Loucy (cell line): ENCODE data around the gene ARMC3.

Source experiments
- H2AFZ ChIP-seq: fragments of 200-600 bp; sonication (generic); 2 replicates; pipeline ENCODE4 v1.6.0; 2016; ENCODE audit warnings: antibody characterized with exemption, mild to moderate bottlenecking, low read length, moderate library complexity
- H3F3A ChIP-seq: fragments of 200-600 bp; 2 replicates; pipeline ENCODE4 v1.6.0; 2016; ENCODE audit warnings: antibody characterized with exemption, low read depth, mild to moderate bottlenecking
- H3K27me3 ChIP-seq: fragments of 200-600 bp; sonication (generic); 2 replicates; pipeline ENCODE4 v1.6.1; 2014; ENCODE audit warnings: low read length, mild to moderate bottlenecking; ENCODE audit not compliant: insufficient read depth, poor library complexity, severe bottlenecking
- H3K36me3 ChIP-seq: fragments of 200-600 bp; sonication (generic); 2 replicates; pipeline ENCODE4 v1.6.1; 2016; ENCODE audit warnings: low read length; ENCODE audit not compliant: insufficient read depth
- H3K4me1 ChIP-seq: fragments of 200-600 bp; sonication (generic); 2 replicates; pipeline ENCODE4 v1.5.1; 2014; ENCODE audit warnings: low read length, mild to moderate bottlenecking; ENCODE audit not compliant: insufficient read depth, poor library complexity, severe bottlenecking
- H3K4me2 ChIP-seq: fragments of 200-600 bp; sonication (generic); 2 replicates; pipeline ENCODE4 v1.6.0; 2014; ENCODE audit warnings: antibody characterized with exemption, low read length, low read depth, mild to moderate bottlenecking; ENCODE audit not compliant: poor library complexity, severe bottlenecking
- H3K4me3 ChIP-seq: fragments of 200-600 bp; sonication (generic); 2 replicates; pipeline ENCODE4 v1.5.1; 2014; ENCODE audit warnings: low read length, mild to moderate bottlenecking, mixed read lengths; ENCODE audit not compliant: poor library complexity, severe bottlenecking
- H3K79me2 ChIP-seq: fragments of 200-600 bp; sonication (generic); 2 replicates; pipeline ENCODE4 v1.6.1; 2014; ENCODE audit warnings: low read length; ENCODE audit not compliant: insufficient read depth
- H3K9ac ChIP-seq: fragments of 200-600 bp; sonication (generic); 2 replicates; pipeline ENCODE4 v1.6.0; 2014; ENCODE audit warnings: mild to moderate bottlenecking, low read depth, low read length, moderate library complexity; ENCODE audit not compliant: poor library complexity, severe bottlenecking
- H3K9me2 ChIP-seq: fragments of 200-600 bp; sonication (generic); replicated peaks from 2 replicates; pipeline ENCODE4 v1.6.1; 2016; ENCODE audit warnings: low read depth, low read length, mixed read lengths
- H3K9me3 ChIP-seq: fragments of 200-600 bp; sonication (generic); 2 replicates; pipeline ENCODE4 v1.6.1; 2014; ENCODE audit warnings: mild to moderate bottlenecking, antibody characterized with exemption, low read length, low read depth; ENCODE audit not compliant: insufficient read depth
- H4K20me1 ChIP-seq: fragments of 200-600 bp; sonication (generic); 2 replicates; pipeline ENCODE4 v1.6.0; 2014; ENCODE audit warnings: antibody characterized with exemption, low read length, mild to moderate bottlenecking; ENCODE audit not compliant: insufficient read depth, poor library complexity, severe bottlenecking
- EZH2phosphoT487 ChIP-seq: fragments of 200-600 bp; IDR thresholded peaks from 2 replicates; pipeline ENCODE4 v1.6.1; 2018; ENCODE audit warnings: antibody characterized with exemption, mild to moderate bottlenecking, moderate library complexity, borderline replicate concordance
- TF ChIP-seq, protein P1 (sequence below): fragments of 200-600 bp; sonication (generic); conservative IDR thresholded peaks from 2 replicates; pipeline ENCODE4 v1.5.1; 2014; ENCODE audit warnings: mild to moderate bottlenecking, antibody characterized with exemption, low read length

ARMC3 gene

GRCh38 chr10:22934726-22935125 is 6.9 kb downstream of the ARMC3 start:
- no peak overlapping the region for H3K4me3 ChIP-seq
- no peaks in the 10 kb centered on the region for H4K20me1 ChIP-seq
- no peak overlapping the region for H3K9ac ChIP-seq
- no peaks in the 10 kb centered on the region for H3K79me2 ChIP-seq
- no peaks in the 10 kb centered on the region for H3F3A ChIP-seq
- H3K27me3 ChIP-seq, result no peaks in the 10 kb centered on the region
- peaks cover 27% of the 10 kb centered on the region for H3K4me1 ChIP-seq
- H3K9me3 ChIP-seq, result no peaks in the 10 kb centered on the region
- H3K9me2 ChIP-seq, result no peaks in the 10 kb centered on the region
- no peak overlapping the region for H2AFZ ChIP-seq
- H3K36me3 ChIP-seq, result no peaks in the 10 kb centered on the region
- no peak overlapping the region for H3K4me2 ChIP-seq
- no peak for TF ChIP-seq EZH2phosphoT487
- TF ChIP-seq, protein P1, sequence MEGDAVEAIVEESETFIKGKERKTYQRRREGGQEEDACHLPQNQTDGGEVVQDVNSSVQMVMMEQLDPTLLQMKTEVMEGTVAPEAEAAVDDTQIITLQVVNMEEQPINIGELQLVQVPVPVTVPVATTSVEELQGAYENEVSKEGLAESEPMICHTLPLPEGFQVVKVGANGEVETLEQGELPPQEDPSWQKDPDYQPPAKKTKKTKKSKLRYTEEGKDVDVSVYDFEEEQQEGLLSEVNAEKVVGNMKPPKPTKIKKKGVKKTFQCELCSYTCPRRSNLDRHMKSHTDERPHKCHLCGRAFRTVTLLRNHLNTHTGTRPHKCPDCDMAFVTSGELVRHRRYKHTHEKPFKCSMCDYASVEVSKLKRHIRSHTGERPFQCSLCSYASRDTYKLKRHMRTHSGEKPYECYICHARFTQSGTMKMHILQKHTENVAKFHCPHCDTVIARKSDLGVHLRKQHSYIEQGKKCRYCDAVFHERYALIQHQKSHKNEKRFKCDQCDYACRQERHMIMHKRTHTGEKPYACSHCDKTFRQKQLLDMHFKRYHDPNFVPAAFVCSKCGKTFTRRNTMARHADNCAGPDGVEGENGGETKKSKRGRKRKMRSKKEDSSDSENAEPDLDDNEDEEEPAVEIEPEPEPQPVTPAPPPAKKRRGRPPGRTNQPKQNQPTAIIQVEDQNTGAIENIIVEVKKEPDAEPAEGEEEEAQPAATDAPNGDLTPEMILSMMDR, result no peak

- H3K4me2 ChIP-seq, result no peak overlapping the region
- no peaks in the 10 kb centered on the region for H4K20me1 ChIP-seq
- peaks cover 8% of the 10 kb centered on the region for H3K4me1 ChIP-seq
- no peaks in the 10 kb centered on the region for H3K9me2 ChIP-seq
- no peaks in the 10 kb centered on the region for H3K79me2 ChIP-seq
- no peaks in the 10 kb centered on the region for H3K36me3 ChIP-seq
- H3K27me3 ChIP-seq, result no peaks in the 10 kb centered on the region
- H2AFZ ChIP-seq, result no peak overlapping the region
- H3K9ac ChIP-seq, result no peak overlapping the region
- no peaks in the 10 kb centered on the region for H3F3A ChIP-seq
- no peak overlapping the region for H3K4me3 ChIP-seq
- H3K9me3 ChIP-seq, result peaks cover 7% of the 10 kb centered on the region; the same call in 1 of the 2 replicates
- TF ChIP-seq, protein P1, result no peak
- TF ChIP-seq EZH2phosphoT487, result no peak
Observed at GRCh38 chr10:22942437-22942836, 14.6 kb downstream of the ARMC3 start.

DNA sequence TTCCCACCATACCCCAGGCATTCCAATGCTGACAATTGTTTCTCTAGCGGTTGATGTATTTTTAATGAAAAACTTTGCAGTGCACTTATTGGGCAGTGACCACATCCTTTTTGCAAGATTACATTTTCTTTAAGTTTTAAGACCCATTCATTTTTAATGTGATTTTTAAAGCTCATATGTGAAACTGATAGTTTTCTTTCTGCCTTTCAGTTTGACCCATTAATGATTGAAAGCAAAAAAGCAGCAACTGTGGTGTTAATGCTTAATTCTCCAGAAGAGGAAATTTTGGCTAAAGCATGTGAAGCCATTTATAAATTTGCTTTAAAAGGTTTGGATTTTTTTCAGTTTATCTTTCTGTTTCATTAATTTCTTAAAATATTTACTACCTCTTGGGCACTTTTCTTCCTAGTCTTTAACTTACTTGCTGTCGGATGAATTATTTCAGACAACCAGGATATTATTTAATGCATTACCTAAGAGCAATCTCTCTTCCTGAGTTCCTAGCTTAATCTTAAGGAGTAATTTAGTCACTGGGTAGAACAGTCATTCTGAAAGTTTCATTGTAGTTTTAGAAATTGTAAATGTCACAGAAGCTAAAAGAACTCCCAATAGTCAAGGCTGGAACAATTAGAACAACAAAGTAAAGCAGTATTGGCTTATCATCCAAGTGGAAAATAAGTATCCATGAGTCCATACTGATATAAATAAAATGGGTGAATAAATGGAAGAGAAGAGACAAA is 18.3 kb downstream of the ARMC3 start:
- no peaks in the 10 kb centered on the region for H4K20me1 ChIP-seq
- H3K9me2 ChIP-seq, result no peaks in the 10 kb centered on the region
- H3K4me1 ChIP-seq, result peaks cover 8% of the 10 kb centered on the region
- no peak overlapping the region for H2AFZ ChIP-seq
- H3K79me2 ChIP-seq, result no peaks in the 10 kb centered on the region
- TF ChIP-seq, protein P1, result no peak
- TF ChIP-seq EZH2phosphoT487, result no peak
- H3K27me3 ChIP-seq, result no peaks in the 10 kb centered on the region
- H3K9me3 ChIP-seq, result peaks cover 7% of the 10 kb centered on the region; the same call in 1 of the 2 replicates
- no peak overlapping the region for H3K4me3 ChIP-seq
- H3K9ac ChIP-seq, result no peak overlapping the region
- H3K4me2 ChIP-seq, result no peak overlapping the region
- H3K36me3 ChIP-seq, result no peaks in the 10 kb centered on the region
- no peaks in the 10 kb centered on the region for H3F3A ChIP-seq
